Hepatocyte (in vitro differentiated cells): ENCODE results near the gene ADGRG4. TPM values are rescaled to one million over a fixed set of nuclear protein-coding genes. Genes with fewer than 3 reads are reported as not detected.

Source experiments
- DNase-seq: peaks from one replicate; pipeline ENCODE4 v3.0.0-alpha.2; 2016; ENCODE audit warnings: low spot score
- H2AFZ ChIP-seq: fragments of 200-600 bp; sonication (generic); 2 replicates; pipeline ENCODE4 v1.6.0; 2016; ENCODE audit warnings: antibody characterized with exemption, mild to moderate bottlenecking
- H3K27ac ChIP-seq: fragments of 200-600 bp; sonication (generic); 2 replicates; pipeline ENCODE4 v1.5.1; 2016; ENCODE audit warnings: mild to moderate bottlenecking
- H3K27me3 ChIP-seq: fragments of 200-600 bp; sonication (generic); 2 replicates; pipeline ENCODE4 v1.6.1; 2016
- H3K36me3 ChIP-seq: fragments of 200-600 bp; sonication (generic); replicated peaks from 2 replicates; pipeline ENCODE4 v1.5.1; 2016; ENCODE audit warnings: low read depth; ENCODE audit not compliant: insufficient read depth
- H3K4me1 ChIP-seq: fragments of 200-600 bp; sonication (generic); 2 replicates; pipeline ENCODE4 v1.5.1; 2016; ENCODE audit warnings: mild to moderate bottlenecking, moderate library complexity; ENCODE audit not compliant: insufficient read depth
- H3K4me2 ChIP-seq: fragments of 200-600 bp; sonication (generic); 2 replicates; pipeline ENCODE4 v1.6.0; 2016
- H3K4me3 ChIP-seq: fragments of 200-600 bp; sonication (generic); 2 replicates; pipeline ENCODE4 v1.5.1; 2016; ENCODE audit warnings: mild to moderate bottlenecking
- H3K79me2 ChIP-seq: fragments of 200-600 bp; sonication (generic); 2 replicates; pipeline ENCODE4 v1.6.0; 2017; ENCODE audit warnings: mild to moderate bottlenecking
- H3K9me2 ChIP-seq: fragments of 200-600 bp; sonication (generic); replicated peaks from 2 replicates; pipeline ENCODE4 v1.6.0; 2017; ENCODE audit warnings: mild to moderate bottlenecking; ENCODE audit not compliant: insufficient read depth
- H3K9me3 ChIP-seq: fragments of 200-600 bp; sonication (generic); 2 replicates; pipeline ENCODE4 v1.5.1; 2016; ENCODE audit warnings: low read depth, mild to moderate bottlenecking
- H4K20me1 ChIP-seq: fragments of 200-600 bp; sonication (generic); 2 replicates; pipeline ENCODE4 v1.6.0; 2016; ENCODE audit warnings: mild to moderate bottlenecking; ENCODE audit not compliant: insufficient read depth, poor library complexity, severe bottlenecking
- CTCF ChIP-seq: fragments of 200-600 bp; sonication (generic); IDR thresholded peaks from 2 replicates; pipeline ENCODE4 v1.5.1; 2016; ENCODE audit warnings: antibody characterized with exemption, mild to moderate bottlenecking; ENCODE audit not compliant: poor library complexity
- EZH2 ChIP-seq: fragments of 200-600 bp; sonication (generic); IDR thresholded peaks from 2 replicates; pipeline ENCODE4 v1.6.1; 2016; ENCODE audit warnings: antibody characterized with exemption, mild to moderate bottlenecking, borderline replicate concordance
- EZH2phosphoT487 ChIP-seq: fragments of 200-600 bp; sonication (generic); IDR thresholded peaks from one replicate; pipeline ENCODE4 v1.6.1; 2018; ENCODE audit warnings: antibody characterized with exemption, mild to moderate bottlenecking, low read depth, moderate library complexity; ENCODE audit not compliant: unreplicated experiment, severe bottlenecking
- WGBS: methylation state at CpG from one replicate; pipeline ENCODE4 v1.1.6; 2016; ENCODE audit warnings: low lambda C conversion rate; ENCODE audit errors: missing lambda C conversion rate; 5-methylcytosine and 5-hydroxymethylcytosine counted together
- polyA plus RNA-seq: library from polyadenylated mRNA; unstranded; fragments of >200 nt; fragmentation: Nextera tagmentation; extraction: Ambion mirVana; gene quantifications from 2 replicates; pipeline ENCODE4 v1.2.1, GENCODE V29; 2016
- total RNA-seq: library from RNA; depleted of rRNA; stranded (reverse); fragments of >200 nt; gene quantifications from 2 replicates; pipeline ENCODE4 v1.2.3, GENCODE V29; 2014

Gene ADGRG4
- total and polyA plus RNA-seq, 2 experiments from 2014 or later: 0.27 TPM; not detected in 1

GRCh38 chrX:136386826-136387225, 86.1 kb downstream of the ADGRG4 start:
- H3K9me2 ChIP-seq: no peaks in the 10 kb centered on the region
- H2AFZ ChIP-seq: no peak overlapping the region
- no peaks in the 10 kb centered on the region for H3K79me2 ChIP-seq
- no peaks in the 10 kb centered on the region for H4K20me1 ChIP-seq
- H3K36me3 ChIP-seq: no peaks in the 10 kb centered on the region
- no peaks in the 10 kb centered on the region for H3K4me1 ChIP-seq
- no peaks in the 10 kb centered on the region for H3K27me3 ChIP-seq
- no peak for DNase-seq
- 91% methylated on average over 2 of the region's 2 CpGs for WGBS
- no peak overlapping the region for H3K27ac ChIP-seq
- no peak overlapping the region for H3K4me3 ChIP-seq
- no peak overlapping the region for H3K4me2 ChIP-seq
- TF ChIP-seq EZH2phosphoT487 (no peak), CTCF (no peak), EZH2 (no peak)
- no peaks in the 10 kb centered on the region for H3K9me3 ChIP-seq

- Histone ChIP-seq H3K27me3 (no peaks in the 10 kb centered on the region), H3K36me3 (no peaks in the 10 kb centered on the region), H3K9me2 (no peaks in the 10 kb centered on the region), H3K4me1 (no peaks in the 10 kb centered on the region), H3K79me2 (no peaks in the 10 kb centered on the region), H3K4me3 (no peak overlapping the region), H2AFZ (no peak overlapping the region), H3K27ac (no peak overlapping the region), H3K4me2 (no peak overlapping the region), H4K20me1 (no peaks in the 10 kb centered on the region), H3K9me3 (no peaks in the 10 kb centered on the region)
- TF ChIP-seq EZH2 (no peak), EZH2phosphoT487 (no peak), CTCF (no peak)
- WGBS: 76% methylated on average over 3 of the region's 3 CpGs
- no peak for DNase-seq
These were observed 87.3 kb downstream of the ADGRG4 start for GRCh38 chrX:136387951-136388502.

GRCh38 chrX:136390921-136391320, 90.2 kb downstream of the ADGRG4 start:
- Histone ChIP-seq H3K9me3 (no peaks in the 10 kb centered on the region), H3K9me2 (no peaks in the 10 kb centered on the region), H2AFZ (no peak overlapping the region), H3K4me2 (no peak overlapping the region), H3K4me1 (no peaks in the 10 kb centered on the region), H3K36me3 (no peaks in the 10 kb centered on the region), H3K27me3 (no peaks in the 10 kb centered on the region), H3K79me2 (no peaks in the 10 kb centered on the region), H3K4me3 (no peak overlapping the region), H3K27ac (no peak overlapping the region), H4K20me1 (no peaks in the 10 kb centered on the region)
- TF ChIP-seq EZH2 (no peak), EZH2phosphoT487 (no peak), CTCF (no peak)
- WGBS: 71% methylated on average over 2 of the region's 2 CpGs
- no peak for DNase-seq

GRCh38 chrX:136395271-136395670, 94.5 kb downstream of the ADGRG4 start:
- H3K27ac ChIP-seq: no peak overlapping the region
- no peaks in the 10 kb centered on the region for H3K4me1 ChIP-seq
- TF ChIP-seq EZH2: no peak
- TF ChIP-seq EZH2phosphoT487: no peak
- no peak for TF ChIP-seq CTCF
- no peaks in the 10 kb centered on the region for H3K27me3 ChIP-seq
- no peaks in the 10 kb centered on the region for H3K9me3 ChIP-seq
- DNase-seq: no peak
- H4K20me1 ChIP-seq: no peaks in the 10 kb centered on the region
- no peaks in the 10 kb centered on the region for H3K79me2 ChIP-seq
- H3K9me2 ChIP-seq: no peaks in the 10 kb centered on the region
- 49% methylated on average over 3 of the region's 3 CpGs for WGBS
- H3K36me3 ChIP-seq: no peaks in the 10 kb centered on the region
- H3K4me2 ChIP-seq: no peak overlapping the region
- no peak overlapping the region for H2AFZ ChIP-seq
- H3K4me3 ChIP-seq: no peak overlapping the region
